Nephron progenitor cell (in vitro differentiated cells): ENCODE measurements around the gene PODN.

Source experiments
- DNase-seq: peaks from one replicate; pipeline ENCODE4 v3.0.0; 2021
- H3K27ac Mint-ChIP-seq: 2 replicates; pipeline ENCODE4 v1.8.0; 2021; ENCODE audit warnings: mild to moderate bottlenecking, moderate library complexity, mixed read lengths
- H3K27me3 Mint-ChIP-seq: 2 replicates; pipeline ENCODE4 v1.8.0; 2021; ENCODE audit warnings: mild to moderate bottlenecking, low read depth, mixed read lengths; ENCODE audit not compliant: poor library complexity
- H3K36me3 Mint-ChIP-seq: 2 replicates; pipeline ENCODE4 v1.8.0; 2021; ENCODE audit warnings: low read depth, mixed read lengths
- H3K4me1 Mint-ChIP-seq: 2 replicates; pipeline ENCODE4 v1.8.0; 2021; ENCODE audit warnings: mixed read lengths
- H3K4me3 Mint-ChIP-seq: 2 replicates; pipeline ENCODE4 v1.8.0; 2021; ENCODE audit warnings: mild to moderate bottlenecking, moderate library complexity, mixed read lengths
- H3K9me3 Mint-ChIP-seq: 2 replicates; pipeline ENCODE4 v1.8.0; 2021; ENCODE audit warnings: mild to moderate bottlenecking, moderate library complexity, mixed read lengths
- CTCF ChIP-seq: fragments of 200-600 bp; sonication (generic); IDR thresholded peaks from 2 replicates; pipeline ENCODE4 v1.5.0; 2021; ENCODE audit warnings: antibody characterized with exemption

The PODN gene

GRCh38 chr1:53110370-53111072 lies 48.5 kb downstream of the PODN start:
- H3K9me3 Mint-ChIP-seq: no peaks in the 10 kb centered on the region
- TF ChIP-seq CTCF: no peak
- H3K27me3 Mint-ChIP-seq: peaks cover 20% of the 10 kb centered on the region
- no peak overlapping the region for H3K27ac Mint-ChIP-seq
- DNase-seq: no peak
- no peak overlapping the region for H3K4me3 Mint-ChIP-seq
- peaks cover 50% of the 10 kb centered on the region for H3K4me1 Mint-ChIP-seq
- no peaks in the 10 kb centered on the region for H3K36me3 Mint-ChIP-seq

- Mint-ChIP-seq H3K36me3 (no peaks in the 10 kb centered on the region), H3K4me3 (no peak overlapping the region), H3K27ac (no peak overlapping the region), H3K9me3 (no peaks in the 10 kb centered on the region), H3K4me1 (peaks cover 53% of the 10 kb centered on the region), H3K27me3 (peaks cover 19% of the 10 kb centered on the region)
- no peak for TF ChIP-seq CTCF
- no peak for DNase-seq
These were observed 49.1 kb downstream of the PODN start for GRCh38 chr1:53111073-53111556.

- Mint-ChIP-seq H3K4me3 (no peak overlapping the region), H3K4me1 (peaks cover 59% of the 10 kb centered on the region), H3K36me3 (no peaks in the 10 kb centered on the region), H3K27ac (no peak overlapping the region), H3K27me3 (peaks cover 16% of the 10 kb centered on the region), H3K9me3 (no peaks in the 10 kb centered on the region)
- no peak for TF ChIP-seq CTCF
- no peak for DNase-seq
These were observed 49.7 kb downstream of the PODN start for GRCh38 chr1:53111693-53112092.

- Mint-ChIP-seq H3K27me3 (peaks cover 16% of the 10 kb centered on the region), H3K36me3 (no peaks in the 10 kb centered on the region), H3K4me1 (peaks cover 63% of the 10 kb centered on the region), H3K4me3 (no peak overlapping the region), H3K27ac (no peak overlapping the region), H3K9me3 (no peaks in the 10 kb centered on the region)
- no peak for TF ChIP-seq CTCF
- DNase-seq: no peak
These were observed 50.3 kb downstream of the PODN start for GRCh38 chr1:53112271-53112774.

GRCh38 chr1:53112861-53113260 lies 50.8 kb downstream of the PODN start:
- no peak for DNase-seq
- Mint-ChIP-seq H3K9me3 (no peaks in the 10 kb centered on the region), H3K4me3 (no peak overlapping the region), H3K27ac (no peak overlapping the region), H3K4me1 (peaks cover 62% of the 10 kb centered on the region), H3K36me3 (no peaks in the 10 kb centered on the region), H3K27me3 (peaks cover 16% of the 10 kb centered on the region)
- no peak for TF ChIP-seq CTCF

- Mint-ChIP-seq H3K4me3 (no peak overlapping the region), H3K27ac (no peak overlapping the region), H3K4me1 (peaks cover 57% of the 10 kb centered on the region), H3K9me3 (no peaks in the 10 kb centered on the region), H3K27me3 (peaks cover 16% of the 10 kb centered on the region), H3K36me3 (no peaks in the 10 kb centered on the region)
- TF ChIP-seq CTCF: no peak
- DNase-seq: no peak
These were observed 52.1 kb downstream of the PODN start for GRCh38 chr1:53114090-53114489.
